Activated T-cell treated with anti-CD3 and anti-CD28 coated beads, Interleukin-2, amount 50 U/mL, for 48 hours (primary cell): ENCODE data around the gene SPINK8.

ENCODE experiments used
- DNase-seq, 2 experiments: peaks; one replicate each; pipeline ENCODE4 v3.0.0-alpha.2; 2020

The SPINK8 gene

GRCh38 chr3:48320996-48321395 is 12.5 kb downstream of the SPINK8 start:
- DNase-seq: no peak

- no peak for DNase-seq
These were observed 14.6 kb downstream of the SPINK8 start for GRCh38 chr3:48318713-48319468.

GRCh38 chr3:48314542-48314941 is 18.9 kb downstream of the SPINK8 start:
- DNase-seq: no peak

GRCh38 chr3:48306860-48307530 is 26.5 kb downstream of the SPINK8 start:
- no peak for DNase-seq

- no peak for DNase-seq
These were observed 27.2 kb downstream of the SPINK8 start for GRCh38 chr3:48306290-48306689.

- no peak for DNase-seq
These were observed 28.1 kb downstream of the SPINK8 start for GRCh38 chr3:48305396-48305795.

GRCh38 chr3:48303021-48303420 is 30.4 kb downstream of the SPINK8 start:
- no peak for DNase-seq

GRCh38 chr3:48301800-48302166 is 31.7 kb downstream of the SPINK8 start:
- peak in 1 of 2 experiments; percentile 50 for DNase-seq

- peak; percentile 98 for DNase-seq
These were observed 32.3 kb downstream of the SPINK8 start, which contains the start of gene NME6 for GRCh38 chr3:48301020-48301799. NME6 (minus strand) TSS chr3:48301367.

- DNase-seq: peak; percentile 61 to 64
These were observed 33.4 kb downstream of the SPINK8 start for GRCh38 chr3:48299746-48300712.

GRCh38 chr3:48297111-48297810 is 36.2 kb downstream of the SPINK8 start:
- DNase-seq: no peak

GRCh38 chr3:48296699-48297098 is 36.8 kb downstream of the SPINK8 start:
- DNase-seq: no peak

- no peak for DNase-seq
These were observed 38.7 kb downstream of the SPINK8 start for GRCh38 chr3:48294611-48295263.

GRCh38 chr3:48289659-48290058 is 43.8 kb downstream of the SPINK8 start:
- no peak for DNase-seq

GRCh38 chr3:48287034-48287433 is 46.4 kb downstream of the SPINK8 start:
- DNase-seq: no peak

- DNase-seq: no peak
These were observed 47.2 kb downstream of the SPINK8 start for GRCh38 chr3:48286308-48286707.

- DNase-seq: no peak
These were observed 47.8 kb downstream of the SPINK8 start for GRCh38 chr3:48285675-48286074.

- DNase-seq: no peak
These were observed 48.3 kb downstream of the SPINK8 start for GRCh38 chr3:48285132-48285531.

GRCh38 chr3:48280881-48281280 is 52.6 kb downstream of the SPINK8 start:
- no peak for DNase-seq

- no peak for DNase-seq
These were observed 54.4 kb downstream of the SPINK8 start for GRCh38 chr3:48278884-48279559.
